Erythroblast (primary cell): ENCODE results near the gene TNIK.

ENCODE experiments used
- DNase-seq, 2 experiments: peaks; one replicate each; lab custom pipeline; 2025; lab: John Stamatoyannopoulos, UW
- GATA1 ChIP-seq: IDR thresholded peaks from 2 replicates; pipeline ENCODE4 v1.6.1; 2011; ENCODE audit warnings: low read depth, mild to moderate bottlenecking, control low read depth, low read length, moderate library complexity
- POLR2A ChIP-seq: IDR thresholded peaks from 2 replicates; pipeline ENCODE4 v1.6.1; 2011; ENCODE audit warnings: mild to moderate bottlenecking, low read length

TNIK gene

GRCh38 chr3:171488479-171488878, 28.3 kb upstream of the TNIK start:
- TF ChIP-seq POLR2A: no peak
- no peak for DNase-seq

GRCh38 chr3:171487382-171487781, 27.2 kb upstream of the TNIK start:
- TF ChIP-seq GATA1: no peak
- TF ChIP-seq POLR2A: no peak

GRCh38 chr3:171485338-171485737, 25.1 kb upstream of the TNIK start:
- TF ChIP-seq GATA1 (no peak), POLR2A (no peak)
- DNase-seq: no peak

More at GRCh38 chr3:171487382-171487781, 27.2 kb upstream of the TNIK start:
- DNase-seq: no peak

GRCh38 chr3:171481011-171481410, 20.8 kb upstream of the TNIK start:
- TF ChIP-seq GATA1 (no peak), POLR2A (no peak)
- no peak for DNase-seq

- no peak for DNase-seq
- TF ChIP-seq POLR2A: no peak
- no peak for TF ChIP-seq GATA1
Observed at GRCh38 chr3:171480526-171480925, 20.3 kb upstream of the TNIK start.

- DNase-seq: no peak
- TF ChIP-seq POLR2A (no peak), GATA1 (no peak)
Observed at GRCh38 chr3:171476532-171477102, 16.4 kb upstream of the TNIK start.

- DNase-seq: no peak
- TF ChIP-seq POLR2A (no peak), GATA1 (no peak)
Observed at GRCh38 chr3:171472552-171472951, 12.3 kb upstream of the TNIK start.

- DNase-seq: peak; percentile 86 to 96
- peak; percentile 66 for TF ChIP-seq GATA1
- TF ChIP-seq POLR2A: no peak
Observed at GRCh38 chr3:171470714-171471227, 10.6 kb upstream of the TNIK start.

- peak in 1 of 2 experiments; percentile 37 for DNase-seq
Observed at GRCh38 chr3:171469376-171469775, 9.2 kb upstream of the TNIK start.

GRCh38 chr3:171468296-171468906, 8.2 kb upstream of the TNIK start:
- TF ChIP-seq POLR2A: no peak
- no peak for TF ChIP-seq GATA1
- peak; percentile 14 to 15 for DNase-seq

More at GRCh38 chr3:171469376-171469775, 9.2 kb upstream of the TNIK start:
- no peak for TF ChIP-seq POLR2A
- TF ChIP-seq GATA1: no peak

- no peak for DNase-seq
- TF ChIP-seq POLR2A: no peak
- TF ChIP-seq GATA1: no peak
Observed at GRCh38 chr3:171465763-171466162, 5.6 kb upstream of the TNIK start.

- no peak for DNase-seq
- TF ChIP-seq GATA1: no peak
- TF ChIP-seq POLR2A: no peak
Observed at GRCh38 chr3:171464462-171464861, 4.3 kb upstream of the TNIK start.

GRCh38 chr3:171462224-171462623, 2.0 kb upstream of the TNIK start:
- peak; percentile 30 to 37 for DNase-seq
- no peak for TF ChIP-seq POLR2A
- no peak for TF ChIP-seq GATA1

- TF ChIP-seq GATA1: no peak
- TF ChIP-seq POLR2A: no peak
- DNase-seq: peak; percentile 48 to 54
Observed at GRCh38 chr3:171461525-171461917, 1.3 kb upstream of the TNIK start.
